Activated CD4-positive, alpha-beta T cell treated with anti-CD3 and anti-CD28 coated beads, Interleukin-2, amount 50 U/mL, for 48 hours (primary cell): Measurements from ENCODE around the gene MLF1.

Experiments
- DNase-seq, 2 experiments: peaks; one replicate each; pipeline ENCODE4 v3.0.0-alpha.2; 2020

The MLF1 gene

GRCh38 chr3:158590223-158590622, 19.2 kb downstream of the MLF1 start:
- DNase-seq, result no peak

- no peak for DNase-seq
Measured at GRCh38 chr3:158600787-158601186, 29.8 kb downstream of the MLF1 start.

- no peak for DNase-seq
Measured at GRCh38 chr3:158602227-158602626, 31.2 kb downstream of the MLF1 start.

- no peak for DNase-seq
Measured at GRCh38 chr3:158617982-158618875, 47.2 kb downstream of the MLF1 start.

- DNase-seq, result no peak
Measured at GRCh38 chr3:158625881-158626280, 54.9 kb downstream of the MLF1 start.

- no peak for DNase-seq
Measured at GRCh38 chr3:158631981-158632380, 61.0 kb downstream of the MLF1 start.

GRCh38 chr3:158640646-158641045, 69.7 kb downstream of the MLF1 start:
- no peak for DNase-seq

GRCh38 chr3:158642005-158642404, 71.0 kb downstream of the MLF1 start:
- no peak for DNase-seq

GRCh38 chr3:158642474-158643210, 71.6 kb downstream of the MLF1 start:
- no peak for DNase-seq

GRCh38 chr3:158644345-158644908, 73.4 kb downstream of the MLF1 start, which contains the start of gene GFM1:
Gene GFM1, plus strand, starts transcription at chr3:158644527. Its CDS starts 108 bp downstream, at chr3:158644635.
- peak; percentile 83 to 89 for DNase-seq

- no peak for DNase-seq
Measured at GRCh38 chr3:158649791-158650190, 78.8 kb downstream of the MLF1 start.

- no peak for DNase-seq
Measured at GRCh38 chr3:158651192-158651591, 80.2 kb downstream of the MLF1 start.

GRCh38 chr3:158652463-158652862, 81.5 kb downstream of the MLF1 start:
- no peak for DNase-seq
